MCF 10A (cell line): ENCODE data around the gene SRRM5. TPM values are rescaled to one million over a fixed set of nuclear protein-coding genes. Genes with fewer than 3 reads are reported as not detected.
A peak's percentile ranks its signal among the peaks of the same experiment; 100 is the strongest.

Experiments
- BruUV-seq: library from RNA; stranded (reverse); fragments of 400-500 nt; replicated peaks from 2 replicates; lab custom pipeline; 2021; lab: Mats Ljungman, UMichigan
- CTCF ChIA-PET: fragments of 300-600 bp; sonication (Branson Sonifier 250); formaldehyde crosslinking; extraction: SDS; loops from one replicate; lab custom pipeline; 2021; ENCODE audit warnings: antibody characterized with exemption, inconsistent platforms; lab: Yijun Ruan, JAX
- POLR2A ChIA-PET: fragments of 300-600, 350-650 bp; sonication (Branson Sonifier 250); formaldehyde crosslinking; extraction: SDS; loops from one replicate; lab custom pipeline; 2020; ENCODE audit warnings: antibody characterized with exemption, inconsistent platforms; lab: Yijun Ruan, JAX
- DNase-seq: peaks from one replicate; pipeline ENCODE4 v3.0.0-alpha.2; 2018; ENCODE audit not compliant: unreplicated experiment
- H3K27ac Mint-ChIP-seq: one replicate; pipeline ENCODE4 v1.8.0; 2022; ENCODE audit warnings: mild to moderate bottlenecking, low read depth, mixed read lengths; ENCODE audit not compliant: unreplicated experiment
- H3K27me3 Mint-ChIP-seq: one replicate; pipeline ENCODE4 v1.8.0; 2022; ENCODE audit warnings: mixed read lengths; ENCODE audit not compliant: insufficient read depth, unreplicated experiment
- H3K36me3 Mint-ChIP-seq: one replicate; pipeline ENCODE4 v1.8.0; 2022; ENCODE audit warnings: mild to moderate bottlenecking, moderate library complexity, mixed read lengths; ENCODE audit not compliant: insufficient read depth, unreplicated experiment
- H3K4me1 Mint-ChIP-seq: one replicate; pipeline ENCODE4 v1.8.0; 2022; ENCODE audit warnings: mixed read lengths; ENCODE audit not compliant: insufficient read depth, unreplicated experiment
- H3K4me3 Mint-ChIP-seq: one replicate; pipeline ENCODE4 v1.8.0; 2022; ENCODE audit warnings: mild to moderate bottlenecking, moderate library complexity, mixed read lengths; ENCODE audit not compliant: unreplicated experiment
- H3K9me3 Mint-ChIP-seq: one replicate; pipeline ENCODE4 v1.8.0; 2022; ENCODE audit warnings: mixed read lengths; ENCODE audit not compliant: unreplicated experiment
- intact Hi-C: fragments of 100-400 bp; cut with micrococcal nuclease; formaldehyde crosslinking; loops from 2 replicates; pipeline ENCODE4 v1.14.1; 2022
- total RNA-seq: library from RNA; stranded (reverse); gene quantifications from 2 replicates; pipeline ENCODE4 v1.2.3, GENCODE V29; 2022
- TF ChIP-seq, protein P1 (sequence below): fragments of 200-600 bp; IDR thresholded peaks from one replicate; pipeline ENCODE4 v1.8.0; 2022; ENCODE audit warnings: antibody characterized with exemption, mild to moderate bottlenecking; ENCODE audit not compliant: unreplicated experiment

The SRRM5 gene
- total RNA-seq, 1 experiment from 2014 or later = 0.28 TPM

DNA sequence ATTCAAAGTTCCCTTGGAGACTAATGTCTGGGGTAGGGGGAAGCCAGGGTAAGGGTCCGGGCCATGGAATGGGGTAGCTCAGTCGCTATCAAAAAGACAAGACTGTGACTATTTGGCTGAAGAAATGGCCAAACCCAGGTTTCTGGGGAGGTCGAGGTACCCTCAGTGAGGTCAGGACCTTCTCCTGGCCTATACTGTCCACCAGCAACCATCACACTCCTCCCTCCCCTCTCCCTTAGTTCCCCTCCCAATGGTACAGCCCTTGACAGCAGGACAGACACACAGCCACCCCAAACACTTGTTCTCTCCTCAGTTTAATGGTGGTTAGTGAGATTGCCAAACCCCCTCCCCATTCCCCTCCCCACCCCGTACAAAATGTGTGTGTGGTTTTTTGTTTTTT lies 10.2 kb downstream of the SRRM5 start:
- H3K27me3 Mint-ChIP-seq = no peaks in the 10 kb centered on the region
- H3K27ac Mint-ChIP-seq = no peak overlapping the region
- intact Hi-C loops = no loop called here
- ChIA-PET CTCF (interaction anchor here (0.6 to 1.0 kb wide), 2 partner anchors 31 to 974 kb away, joined by 3 to 4 read pairs; no protein-coding TSS in a partner anchor), POLR2A (interaction anchor here (1.2 to 1.3 kb wide), 2 partner anchors 25 to 27 kb away, joined by 3 to 4 read pairs; partner anchors contain the start of gene ZNF576)
- H3K36me3 Mint-ChIP-seq = peaks cover 12% of the 10 kb centered on the region
- no peaks in the 10 kb centered on the region for H3K9me3 Mint-ChIP-seq
- peaks cover 11% of the 10 kb centered on the region for H3K4me1 Mint-ChIP-seq
- DNase-seq = no peak
- H3K4me3 Mint-ChIP-seq = no peak overlapping the region
- TF ChIP-seq, protein P1, sequence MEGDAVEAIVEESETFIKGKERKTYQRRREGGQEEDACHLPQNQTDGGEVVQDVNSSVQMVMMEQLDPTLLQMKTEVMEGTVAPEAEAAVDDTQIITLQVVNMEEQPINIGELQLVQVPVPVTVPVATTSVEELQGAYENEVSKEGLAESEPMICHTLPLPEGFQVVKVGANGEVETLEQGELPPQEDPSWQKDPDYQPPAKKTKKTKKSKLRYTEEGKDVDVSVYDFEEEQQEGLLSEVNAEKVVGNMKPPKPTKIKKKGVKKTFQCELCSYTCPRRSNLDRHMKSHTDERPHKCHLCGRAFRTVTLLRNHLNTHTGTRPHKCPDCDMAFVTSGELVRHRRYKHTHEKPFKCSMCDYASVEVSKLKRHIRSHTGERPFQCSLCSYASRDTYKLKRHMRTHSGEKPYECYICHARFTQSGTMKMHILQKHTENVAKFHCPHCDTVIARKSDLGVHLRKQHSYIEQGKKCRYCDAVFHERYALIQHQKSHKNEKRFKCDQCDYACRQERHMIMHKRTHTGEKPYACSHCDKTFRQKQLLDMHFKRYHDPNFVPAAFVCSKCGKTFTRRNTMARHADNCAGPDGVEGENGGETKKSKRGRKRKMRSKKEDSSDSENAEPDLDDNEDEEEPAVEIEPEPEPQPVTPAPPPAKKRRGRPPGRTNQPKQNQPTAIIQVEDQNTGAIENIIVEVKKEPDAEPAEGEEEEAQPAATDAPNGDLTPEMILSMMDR = no peak
- BruUV-seq = no TSS peak

- no peak overlapping the region for H3K27ac Mint-ChIP-seq
- CTCF ChIA-PET = interaction anchor here (0.5 kb wide), 1 partner anchor 48 kb away, joined by 3 read pairs; no protein-coding TSS in a partner anchor
- intact Hi-C loops = no loop called here
Measured at GRCh38 chr19:43622956-43623355, 11.1 kb downstream of the SRRM5 start.

GRCh38 chr19:43623889-43624670 lies 12.2 kb downstream of the SRRM5 start:
- H3K27ac Mint-ChIP-seq = no peak overlapping the region
- POLR2A ChIA-PET = interaction anchor here (0.7 kb wide), 1 partner anchor 71 kb away, joined by 3 read pairs; no protein-coding TSS in a partner anchor
- CTCF ChIA-PET = no interaction called here
- intact Hi-C loops = no loop called here
- no peaks in the 10 kb centered on the region for H3K9me3 Mint-ChIP-seq
- no peaks in the 10 kb centered on the region for H3K27me3 Mint-ChIP-seq
- TF ChIP-seq, protein P1 = no peak
- peaks cover 11% of the 10 kb centered on the region for H3K4me1 Mint-ChIP-seq
- peaks cover 11% of the 10 kb centered on the region for H3K36me3 Mint-ChIP-seq
- no peak overlapping the region for H3K4me3 Mint-ChIP-seq
- DNase-seq = no peak
- BruUV-seq = no TSS peak

More at GRCh38 chr19:43622956-43623355, 11.1 kb downstream of the SRRM5 start:
- Mint-ChIP-seq H3K4me1 (peaks cover 11% of the 10 kb centered on the region), H3K4me3 (no peak overlapping the region), H3K9me3 (no peaks in the 10 kb centered on the region), H3K36me3 (peaks cover 12% of the 10 kb centered on the region), H3K27me3 (no peaks in the 10 kb centered on the region)
- no TSS peak for BruUV-seq
- TF ChIP-seq, protein P1 = no peak
- DNase-seq = no peak
- POLR2A ChIA-PET = interaction anchor here (0.8 to 1.0 kb wide), 2 partner anchors 28 to 106 kb away, joined by 3 to 5 read pairs; no protein-coding TSS in a partner anchor

DNA sequence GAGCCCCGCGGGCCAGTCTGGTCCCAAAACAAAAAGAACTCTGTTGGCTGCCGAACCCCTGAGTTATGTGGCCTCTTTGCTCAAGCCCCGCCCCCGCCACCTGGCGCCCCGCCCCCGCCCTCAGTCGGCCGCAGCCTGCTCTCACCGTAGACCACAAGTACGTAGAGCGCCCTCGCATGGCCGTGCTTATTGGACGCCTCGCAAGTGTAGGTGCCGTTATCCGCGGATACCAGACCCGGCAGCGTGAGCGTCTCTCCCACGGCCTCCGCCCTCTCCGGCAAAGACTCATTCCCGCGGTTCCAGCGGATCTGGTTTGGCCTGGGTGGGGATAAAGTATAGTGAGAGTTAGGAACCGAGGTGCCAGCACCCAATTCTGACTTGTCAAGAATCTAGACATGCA lies 13.0 kb downstream of the SRRM5 start:
- ChIA-PET POLR2A (no interaction called here), CTCF (interaction anchor here (1.6 kb wide), 1 partner anchor 27 kb away, joined by 5 read pairs; no protein-coding TSS in a partner anchor)
- intact Hi-C loops = no loop called here
- Mint-ChIP-seq H3K27ac (no peak overlapping the region), H3K27me3 (no peaks in the 10 kb centered on the region), H3K9me3 (no peaks in the 10 kb centered on the region), H3K4me1 (peaks cover 11% of the 10 kb centered on the region), H3K4me3 (no peak overlapping the region), H3K36me3 (peaks cover 4% of the 10 kb centered on the region)
- peak; percentile 23 for DNase-seq
- TF ChIP-seq, protein P1 = peak; percentile 14
- BruUV-seq = no TSS peak
